Neural progenitor cell (in vitro differentiated cells): ENCODE data around the gene TRPV2. TPM values are rescaled to one million over a fixed set of nuclear protein-coding genes. Genes with fewer than 3 reads are reported as not detected.
"Not testable (repeated sequence)": the region's sequence is repeated elsewhere in the genome, so short reads cannot be mapped to it uniquely, and the experiment has no call there.

Source experiments
- DNase-seq: peaks from one replicate; pipeline ENCODE4 v3.0.0-alpha.2; 2016; ENCODE audit warnings: low spot score
- H2AFZ ChIP-seq: fragments of 200-600 bp; sonication (generic); replicated peaks from 2 replicates; pipeline ENCODE4 v1.6.1; 2016; ENCODE audit warnings: antibody characterized with exemption
- H3F3A ChIP-seq: fragments of 200-600 bp; sonication (generic); 2 replicates; pipeline ENCODE4 v1.6.1; 2016; ENCODE audit warnings: antibody characterized with exemption, low read depth
- H3K27ac ChIP-seq: fragments of 200-600 bp; sonication (generic); 2 replicates; pipeline ENCODE4 v1.5.1; 2016; ENCODE audit warnings: mild to moderate bottlenecking
- H3K27me3 ChIP-seq: fragments of 200-600 bp; sonication (generic); 2 replicates; pipeline ENCODE4 v1.6.1; 2016; ENCODE audit warnings: mild to moderate bottlenecking, moderate library complexity
- H3K36me3 ChIP-seq: fragments of 200-600 bp; sonication (generic); 2 replicates; pipeline ENCODE4 v1.5.1; 2016
- H3K4me1 ChIP-seq: fragments of 200-600 bp; sonication (generic); 2 replicates; pipeline ENCODE4 v1.6.1; 2016; ENCODE audit warnings: mixed run types
- H3K4me2 ChIP-seq: fragments of 200-600 bp; sonication (generic); 2 replicates; pipeline ENCODE4 v1.6.1; 2016
- H3K4me3 ChIP-seq: fragments of 200-600 bp; sonication (generic); 2 replicates; pipeline ENCODE4 v1.5.1; 2016
- H3K79me2 ChIP-seq: fragments of 200-600 bp; sonication (generic); 2 replicates; pipeline ENCODE4 v1.6.1; 2016; ENCODE audit warnings: low read depth
- H3K9ac ChIP-seq: fragments of 200-600 bp; sonication (generic); 2 replicates; pipeline ENCODE4 v1.6.1; 2016
- H3K9me3 ChIP-seq: fragments of 200-600 bp; sonication (generic); 2 replicates; pipeline ENCODE4 v1.5.1; 2016; ENCODE audit warnings: low read depth
- H4K20me1 ChIP-seq: fragments of 200-600 bp; sonication (generic); 2 replicates; pipeline ENCODE4 v1.6.1; 2016; ENCODE audit warnings: low read depth
- H3K27ac Mint-ChIP-seq: 3 replicates; pipeline ENCODE4 v1.8.0; 2021; ENCODE audit warnings: mixed read lengths
- H3K27me3 Mint-ChIP-seq: 2 replicates; pipeline ENCODE4 v1.8.0; 2022; ENCODE audit warnings: low read depth, mild to moderate bottlenecking, inconsistent platforms, moderate library complexity, mixed read lengths; ENCODE audit not compliant: insufficient read depth
- H3K36me3 Mint-ChIP-seq: 3 replicates; pipeline ENCODE4 v1.8.0; 2021; ENCODE audit warnings: mixed read lengths
- H3K4me1 Mint-ChIP-seq: 3 replicates; pipeline ENCODE4 v1.8.0; 2021; ENCODE audit warnings: mixed read lengths
- H3K4me3 Mint-ChIP-seq: 3 replicates; pipeline ENCODE4 v1.8.0; 2021; ENCODE audit warnings: mild to moderate bottlenecking, moderate library complexity, mixed read lengths
- H3K9me3 Mint-ChIP-seq: 3 replicates; pipeline ENCODE4 v1.8.0; 2020; ENCODE audit warnings: mixed read lengths
- CTCF ChIP-seq: fragments of 200-600 bp; sonication (generic); IDR thresholded peaks from 2 replicates; pipeline ENCODE4 v1.5.1; 2017; ENCODE audit warnings: antibody characterized with exemption, mild to moderate bottlenecking
- EZH2 ChIP-seq: fragments of 200-600 bp; sonication (generic); IDR thresholded peaks from 2 replicates; pipeline ENCODE4 v1.6.1; 2017; ENCODE audit warnings: antibody characterized with exemption, mild to moderate bottlenecking, moderate library complexity
- EZH2phosphoT487 ChIP-seq: fragments of 200-600 bp; sonication (generic); IDR thresholded peaks from 2 replicates; pipeline ENCODE4 v1.6.1; 2017; ENCODE audit warnings: antibody characterized with exemption
- total RNA-seq: library from RNA; depleted of rRNA; stranded (reverse); fragments of >200 nt; gene quantifications from 2 replicates; pipeline ENCODE4 v1.2.3, GENCODE V29; 2015; ENCODE audit warnings: low replicate concordance

TRPV2 gene
- total RNA-seq, 1 donor from 2014 or later, result 0.49 TPM

GRCh38 chr17:16448490-16448889 lies 33.1 kb downstream of the TRPV2 start:
- Mint-ChIP-seq H3K27me3 (peaks cover 7% of the 10 kb centered on the region), H3K9me3 (no peaks in the 10 kb centered on the region), H3K27ac (no peak overlapping the region), H3K36me3 (peaks cover 26% of the 10 kb centered on the region), H3K4me3 (no peak overlapping the region), H3K4me1 (peaks cover 12% of the 10 kb centered on the region)
- H2AFZ ChIP-seq, result no peak overlapping the region
- no peaks in the 10 kb centered on the region for H3K36me3 ChIP-seq
- no peak overlapping the region for H3K27ac ChIP-seq
- H3K4me2 ChIP-seq, result no peak overlapping the region
- TF ChIP-seq CTCF (no peak), EZH2phosphoT487 (no peak), EZH2 (no peak)
- H3F3A ChIP-seq, result peaks cover 29% of the 10 kb centered on the region
- no peak for DNase-seq
- H4K20me1 ChIP-seq, result peaks cover 46% of the 10 kb centered on the region
- no peaks in the 10 kb centered on the region for H3K9me3 ChIP-seq
- no peaks in the 10 kb centered on the region for H3K27me3 ChIP-seq
- no peaks in the 10 kb centered on the region for H3K4me1 ChIP-seq
- H3K4me3 ChIP-seq, result no peak overlapping the region
- H3K79me2 ChIP-seq, result peaks cover 14% of the 10 kb centered on the region
- H3K9ac ChIP-seq, result no peak overlapping the region

GRCh38 chr17:16449121-16449570 lies 33.8 kb downstream of the TRPV2 start:
- no peak overlapping the region for H3K4me3 ChIP-seq
- no peaks in the 10 kb centered on the region for H3K36me3 ChIP-seq
- H3K4me2 ChIP-seq, result no peak overlapping the region
- H3K79me2 ChIP-seq, result peaks cover 9% of the 10 kb centered on the region
- no peaks in the 10 kb centered on the region for H3K9me3 Mint-ChIP-seq
- no peak overlapping the region for H3K27ac Mint-ChIP-seq
- no peak overlapping the region for H3K9ac ChIP-seq
- H2AFZ ChIP-seq, result no peak overlapping the region
- H3K36me3 Mint-ChIP-seq, result peaks cover 28% of the 10 kb centered on the region
- peaks cover 22% of the 10 kb centered on the region for H3F3A ChIP-seq
- H3K4me3 Mint-ChIP-seq, result no peak overlapping the region
- H4K20me1 ChIP-seq, result peaks cover 40% of the 10 kb centered on the region
- H3K27me3 Mint-ChIP-seq, result peaks cover 7% of the 10 kb centered on the region
- DNase-seq, result no peak
- TF ChIP-seq EZH2phosphoT487 (no peak), CTCF (no peak), EZH2 (no peak)
- no peaks in the 10 kb centered on the region for H3K27me3 ChIP-seq
- no peak overlapping the region for H3K27ac ChIP-seq
- no peaks in the 10 kb centered on the region for H3K9me3 ChIP-seq
- peaks cover 15% of the 10 kb centered on the region for H3K4me1 Mint-ChIP-seq
- H3K4me1 ChIP-seq, result no peaks in the 10 kb centered on the region

- H3K36me3 ChIP-seq, result no peaks in the 10 kb centered on the region
- peaks cover 26% of the 10 kb centered on the region for H3K36me3 Mint-ChIP-seq
Observed at GRCh38 chr17:16450028-16450427, 34.7 kb downstream of the TRPV2 start.

GRCh38 chr17:16452268-16452667 lies 36.9 kb downstream of the TRPV2 start:
- Mint-ChIP-seq H3K36me3 (peaks cover 23% of the 10 kb centered on the region), H3K4me1 (peaks cover 16% of the 10 kb centered on the region)
- Histone ChIP-seq H4K20me1 (peaks cover 13% of the 10 kb centered on the region), H3F3A (peaks cover 15% of the 10 kb centered on the region)
- H3K4me2 ChIP-seq, H3K9me3 Mint-ChIP-seq, H2AFZ ChIP-seq, H3K4me3 Mint-ChIP-seq, H3K9ac ChIP-seq, H3K36me3 ChIP-seq, H3K4me1 ChIP-seq, H3K27me3 ChIP-seq, H3K79me2 ChIP-seq, H3K27ac ChIP-seq, H3K27ac Mint-ChIP-seq, H3K27me3 Mint-ChIP-seq, H3K9me3 ChIP-seq, DNase-seq, H3K4me3 ChIP-seq: not testable (repeated sequence)

More at GRCh38 chr17:16450028-16450427, 34.7 kb downstream of the TRPV2 start:
- Histone ChIP-seq H3K4me1 (no peaks in the 10 kb centered on the region), H3K9ac (no peak overlapping the region), H3K79me2 (peaks cover 7% of the 10 kb centered on the region), H3K4me3 (no peak overlapping the region), H3K4me2 (no peak overlapping the region), H3K27me3 (no peaks in the 10 kb centered on the region), H3F3A (peaks cover 17% of the 10 kb centered on the region), H2AFZ (no peak overlapping the region), H4K20me1 (peaks cover 34% of the 10 kb centered on the region), H3K27ac (no peak overlapping the region), H3K9me3 (no peaks in the 10 kb centered on the region)
- TF ChIP-seq EZH2, result no peak
- peaks cover 12% of the 10 kb centered on the region for H3K4me1 Mint-ChIP-seq
- no peak for DNase-seq
- H3K9me3 Mint-ChIP-seq, result no peaks in the 10 kb centered on the region
- H3K27me3 Mint-ChIP-seq, result peaks cover 5% of the 10 kb centered on the region
- H3K27ac Mint-ChIP-seq, result no peak overlapping the region
- no peak overlapping the region for H3K4me3 Mint-ChIP-seq
